NCI-H2196 (cell line): Measurements from ENCODE around the gene TUBA1B.
"Not testable (repeated sequence)": the region's sequence is repeated elsewhere in the genome, so short reads cannot be mapped to it uniquely, and the experiment has no call there.

ENCODE experiments used
- DNase-seq: peaks from one replicate; lab custom pipeline; 2025; ENCODE audit not compliant: unreplicated experiment; lab: John Stamatoyannopoulos, UW

The TUBA1B gene

GRCh38 chr12:49131051-49131893, at the start of gene TUBA1B:
Gene TUBA1B, minus strand, starts transcription at chr12:49131395. Its CDS starts 95 bp downstream, at chr12:49131300.
- DNase-seq = peak; percentile 91

- DNase-seq = no peak
Observed at GRCh38 chr12:49174218-49174617, 43.0 kb upstream of the TUBA1B start.

- no peak for DNase-seq
Observed at GRCh38 chr12:49170924-49171323, 39.7 kb upstream of the TUBA1B start.

- no peak for DNase-seq
Observed at GRCh38 chr12:49165114-49165513, 33.9 kb upstream of the TUBA1B start.

GRCh38 chr12:49161901-49162300, 30.7 kb upstream of the TUBA1B start:
- not testable (repeated sequence) for DNase-seq

- no peak for DNase-seq
Observed at GRCh38 chr12:49161092-49161795, 30.0 kb upstream of the TUBA1B start.

GRCh38 chr12:49160399-49160798, 29.2 kb upstream of the TUBA1B start:
- no peak for DNase-seq

- no peak for DNase-seq
Observed at GRCh38 chr12:49154221-49154620, 23.0 kb upstream of the TUBA1B start.

GRCh38 chr12:49147384-49147783, 16.2 kb upstream of the TUBA1B start:
- no peak for DNase-seq

- no peak for DNase-seq
Observed at GRCh38 chr12:49146406-49146805, 15.2 kb upstream of the TUBA1B start.

GRCh38 chr12:49144384-49144783, 13.2 kb upstream of the TUBA1B start:
- no peak for DNase-seq

- no peak for DNase-seq
Observed at GRCh38 chr12:49138999-49139398, 7.8 kb upstream of the TUBA1B start.

- DNase-seq = no peak
Observed at GRCh38 chr12:49138587-49138986, 7.4 kb upstream of the TUBA1B start.

GRCh38 chr12:49137476-49137875, 6.3 kb upstream of the TUBA1B start:
- no peak for DNase-seq

- not testable (repeated sequence) for DNase-seq
Observed at GRCh38 chr12:49136997-49137396, 5.8 kb upstream of the TUBA1B start.

GRCh38 chr12:49133590-49133989, 2.4 kb upstream of the TUBA1B start:
- no peak for DNase-seq

- DNase-seq = no peak
Observed at GRCh38 chr12:49133014-49133413, 1.8 kb upstream of the TUBA1B start.

GRCh38 chr12:49131894-49132461, 783 bp upstream of the TUBA1B start:
- peak; percentile 28 for DNase-seq

- DNase-seq = peak; percentile 95
Observed at GRCh38 chr12:49130151-49131050, 794 bp downstream of the TUBA1B start.

- DNase-seq = no peak
Observed at GRCh38 chr12:49129332-49130150, 1.7 kb downstream of the TUBA1B start.
